ENCODE results near the gene ESRRA. TPM values are rescaled to one million over a fixed set of nuclear protein-coding genes. Genes with fewer than 3 reads are reported as not detected.

Gene ESRRA
- total and polyA plus RNA-seq, 2 of the 13 experiments (the other 11 are each of a cell fraction or from before 2014, with no cell fraction given) = 18.1 to 36.3 TPM

DNA sequence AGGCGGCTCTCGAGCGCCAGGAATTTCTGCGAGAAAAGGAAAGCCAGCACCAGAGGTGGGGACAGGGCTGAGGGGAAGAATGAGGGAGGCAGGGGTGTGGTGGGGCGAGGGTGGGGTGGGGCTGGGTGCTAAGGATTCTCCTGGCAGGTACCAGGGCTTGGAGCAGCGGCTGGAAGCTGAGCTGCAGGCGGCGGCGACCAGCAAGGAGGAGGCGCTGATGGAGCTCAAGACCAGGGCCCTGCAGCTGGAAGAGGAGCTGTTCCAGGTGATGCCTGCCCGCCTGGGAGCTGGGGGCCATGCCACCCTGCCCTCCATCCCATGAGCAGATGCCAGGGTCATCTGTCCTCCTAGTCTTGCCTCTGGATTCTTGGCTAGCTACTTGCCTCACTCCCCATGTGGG, 44.1 kb downstream of the ESRRA start:
- in situ Hi-C loops (cut with HindIII; ENCODE audit: extremely low pct_ligation_motif_present, low pct_unique_long_range_greater_than_20kb) (no loop called here), intact Hi-C loops (cut with micrococcal nuclease; ENCODE audit: unreplicated experiment) (no loop called here)
- ATAC-seq (no peak), DNase-seq (ENCODE audit: low spot score) (no peak), FAIRE-seq (no peak)
- H3K27ac ChIP-seq (ENCODE audit: extremely low read length, insufficient read depth, low read length) = no peak overlapping the region
- peaks cover 2 to 29% of the 10 kb centered on the region in 2 experiments; a peak in 4 of 5 replicates for H3K27me3 ChIP-seq (ENCODE audit: control insufficient read depth in 1 of 2, insufficient read depth in 2 of 2, low read length in 2 of 2)
- peaks cover 36% of the 10 kb centered on the region for H3K4me1 ChIP-seq (ENCODE audit: insufficient read depth, low read length)
- H3K79me2 ChIP-seq (ENCODE audit: insufficient read depth, low read length) = no peaks in the 10 kb centered on the region
- H3K36me3 ChIP-seq (replicated peaks in 1 of 2; ENCODE audit: control insufficient read depth in 1 of 2, insufficient read depth in 2 of 2, low read length in 2 of 2) = no peaks in the 10 kb centered on the region
- H2AFZ ChIP-seq (ENCODE audit: low read length) = no peak overlapping the region
- no peak overlapping the region for H3K4me2 ChIP-seq (ENCODE audit: low read depth, low read length)
- no peak overlapping the region for H3K4me3 ChIP-seq (replicated peaks in 1 of 3; ENCODE audit: insufficient read depth in 1 of 3, low read depth in 2 of 3, low read length in 3 of 3)
- H3K9ac ChIP-seq (ENCODE audit: insufficient read depth, low read depth, low read length) = no peak overlapping the region
- BruUV-seq (replicated peaks) = no TSS peak
- no peak for TF ChIP-seq TAF1 (CRISPR knock-in tag; IDR thresholded peaks at IDR 0.05)
- TF ChIP-seq, protein P1, sequence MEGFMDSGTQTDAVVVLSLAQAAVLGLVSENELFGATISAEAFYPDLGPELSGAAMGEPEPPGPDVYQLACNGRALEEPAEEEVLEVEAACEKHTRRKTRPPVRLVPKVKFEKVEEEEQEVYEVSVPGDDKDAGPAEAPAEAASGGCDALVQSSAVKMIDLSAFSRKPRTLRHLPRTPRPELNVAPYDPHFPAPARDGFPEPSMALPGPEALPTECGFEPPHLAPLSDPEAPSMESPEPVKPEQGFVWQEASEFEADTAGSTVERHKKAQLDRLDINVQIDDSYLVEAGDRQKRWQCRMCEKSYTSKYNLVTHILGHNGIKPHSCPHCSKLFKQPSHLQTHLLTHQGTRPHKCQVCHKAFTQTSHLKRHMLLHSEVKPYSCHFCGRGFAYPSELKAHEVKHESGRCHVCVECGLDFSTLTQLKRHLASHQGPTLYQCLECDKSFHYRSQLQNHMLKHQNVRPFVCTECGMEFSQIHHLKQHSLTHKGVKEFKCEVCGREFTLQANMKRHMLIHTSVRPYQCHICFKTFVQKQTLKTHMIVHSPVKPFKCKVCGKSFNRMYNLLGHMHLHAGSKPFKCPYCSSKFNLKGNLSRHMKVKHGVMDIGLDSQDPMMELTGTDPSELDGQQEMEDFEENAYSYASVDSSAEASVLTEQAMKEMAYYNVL (CRISPR knock-in tag; IDR thresholded peaks at IDR 0.05; ENCODE audit: borderline replicate concordance) = no peak
- TF ChIP-seq RORA (CRISPR knock-in tag; IDR thresholded peaks at IDR 0.05) = no peak
- TF ChIP-seq, protein P2, sequence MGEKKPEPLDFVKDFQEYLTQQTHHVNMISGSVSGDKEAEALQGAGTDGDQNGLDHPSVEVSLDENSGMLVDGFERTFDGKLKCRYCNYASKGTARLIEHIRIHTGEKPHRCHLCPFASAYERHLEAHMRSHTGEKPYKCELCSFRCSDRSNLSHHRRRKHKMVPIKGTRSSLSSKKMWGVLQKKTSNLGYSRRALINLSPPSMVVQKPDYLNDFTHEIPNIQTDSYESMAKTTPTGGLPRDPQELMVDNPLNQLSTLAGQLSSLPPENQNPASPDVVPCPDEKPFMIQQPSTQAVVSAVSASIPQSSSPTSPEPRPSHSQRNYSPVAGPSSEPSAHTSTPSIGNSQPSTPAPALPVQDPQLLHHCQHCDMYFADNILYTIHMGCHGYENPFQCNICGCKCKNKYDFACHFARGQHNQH (CRISPR knock-in tag; IDR thresholded peaks at IDR 0.05) = no peak
- TF ChIP-seq, protein P3, sequence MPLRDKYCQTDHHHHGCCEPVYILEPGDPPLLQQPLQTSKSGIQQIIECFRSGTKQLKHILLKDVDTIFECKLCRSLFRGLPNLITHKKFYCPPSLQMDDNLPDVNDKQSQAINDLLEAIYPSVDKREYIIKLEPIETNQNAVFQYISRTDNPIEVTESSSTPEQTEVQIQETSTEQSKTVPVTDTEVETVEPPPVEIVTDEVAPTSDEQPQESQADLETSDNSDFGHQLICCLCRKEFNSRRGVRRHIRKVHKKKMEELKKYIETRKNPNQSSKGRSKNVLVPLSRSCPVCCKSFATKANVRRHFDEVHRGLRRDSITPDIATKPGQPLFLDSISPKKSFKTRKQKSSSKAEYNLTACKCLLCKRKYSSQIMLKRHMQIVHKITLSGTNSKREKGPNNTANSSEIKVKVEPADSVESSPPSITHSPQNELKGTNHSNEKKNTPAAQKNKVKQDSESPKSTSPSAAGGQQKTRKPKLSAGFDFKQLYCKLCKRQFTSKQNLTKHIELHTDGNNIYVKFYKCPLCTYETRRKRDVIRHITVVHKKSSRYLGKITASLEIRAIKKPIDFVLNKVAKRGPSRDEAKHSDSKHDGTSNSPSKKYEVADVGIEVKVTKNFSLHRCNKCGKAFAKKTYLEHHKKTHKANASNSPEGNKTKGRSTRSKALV (CRISPR knock-in tag; IDR thresholded peaks at IDR 0.05) = no peak
- no peak for TF ChIP-seq HNRNPL (IDR thresholded peaks at IDR 0.05; ENCODE audit: low read depth, low read length)
- TF ChIP-seq, protein P4, sequence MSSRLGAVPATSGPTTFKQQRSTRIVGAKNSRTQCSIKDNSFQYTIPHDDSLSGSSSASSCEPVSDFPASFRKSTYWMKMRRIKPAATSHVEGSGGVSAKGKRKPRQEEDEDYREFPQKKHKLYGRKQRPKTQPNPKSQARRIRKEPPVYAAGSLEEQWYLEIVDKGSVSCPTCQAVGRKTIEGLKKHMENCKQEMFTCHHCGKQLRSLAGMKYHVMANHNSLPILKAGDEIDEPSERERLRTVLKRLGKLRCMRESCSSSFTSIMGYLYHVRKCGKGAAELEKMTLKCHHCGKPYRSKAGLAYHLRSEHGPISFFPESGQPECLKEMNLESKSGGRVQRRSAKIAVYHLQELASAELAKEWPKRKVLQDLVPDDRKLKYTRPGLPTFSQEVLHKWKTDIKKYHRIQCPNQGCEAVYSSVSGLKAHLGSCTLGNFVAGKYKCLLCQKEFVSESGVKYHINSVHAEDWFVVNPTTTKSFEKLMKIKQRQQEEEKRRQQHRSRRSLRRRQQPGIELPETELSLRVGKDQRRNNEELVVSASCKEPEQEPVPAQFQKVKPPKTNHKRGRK (CRISPR knock-in tag; IDR thresholded peaks at IDR 0.05) = no peak
- TF ChIP-seq, protein P5, sequence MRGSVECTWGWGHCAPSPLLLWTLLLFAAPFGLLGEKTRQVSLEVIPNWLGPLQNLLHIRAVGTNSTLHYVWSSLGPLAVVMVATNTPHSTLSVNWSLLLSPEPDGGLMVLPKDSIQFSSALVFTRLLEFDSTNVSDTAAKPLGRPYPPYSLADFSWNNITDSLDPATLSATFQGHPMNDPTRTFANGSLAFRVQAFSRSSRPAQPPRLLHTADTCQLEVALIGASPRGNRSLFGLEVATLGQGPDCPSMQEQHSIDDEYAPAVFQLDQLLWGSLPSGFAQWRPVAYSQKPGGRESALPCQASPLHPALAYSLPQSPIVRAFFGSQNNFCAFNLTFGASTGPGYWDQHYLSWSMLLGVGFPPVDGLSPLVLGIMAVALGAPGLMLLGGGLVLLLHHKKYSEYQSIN (CRISPR knock-in tag; IDR thresholded peaks at IDR 0.05; ENCODE audit: borderline replicate concordance) = no peak
- no peak for TF ChIP-seq KLF9 (CRISPR knock-in tag; IDR thresholded peaks at IDR 0.05; ENCODE audit: low read depth)
- TF ChIP-seq, protein P6, sequence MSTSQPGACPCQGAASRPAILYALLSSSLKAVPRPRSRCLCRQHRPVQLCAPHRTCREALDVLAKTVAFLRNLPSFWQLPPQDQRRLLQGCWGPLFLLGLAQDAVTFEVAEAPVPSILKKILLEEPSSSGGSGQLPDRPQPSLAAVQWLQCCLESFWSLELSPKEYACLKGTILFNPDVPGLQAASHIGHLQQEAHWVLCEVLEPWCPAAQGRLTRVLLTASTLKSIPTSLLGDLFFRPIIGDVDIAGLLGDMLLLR (CRISPR knock-in tag; IDR thresholded peaks at IDR 0.05) = no peak
- POLR2A ChIA-PET = interaction anchor here (0.7 kb wide), 1 partner anchor 31 kb away, joined by 3 read pairs; the partner anchor contains the start of gene PRDX5
- no peaks in the 10 kb centered on the region for H3K9me3 ChIP-seq (ENCODE audit: low read length)
- CTCF ChIA-PET (ENCODE audit: low intra/inter-chr PET ratio, low total read pairs) = no interaction called here
- no peaks in the 10 kb centered on the region for H4K20me1 ChIP-seq (ENCODE audit: insufficient read depth, low read length)
- WGBS (ENCODE audit: low lambda C conversion rate) = 72% methylated on average over 9 of the region's 11 CpGs
